ENCODE data around the gene ZNF414. TPM values are rescaled to one million over a fixed set of nuclear protein-coding genes. Genes with fewer than 3 reads are reported as not detected.
A peak's percentile ranks its signal among the peaks of the same experiment; 100 is the strongest.

ZNF414 gene
- total RNA-seq, 1 experiment from 2014 or later = 27.2 TPM

GRCh38 chr19:8481616-8482015 is 32.4 kb downstream of the ZNF414 start:
- no peak overlapping the region for H3K4me3 Mint-ChIP-seq (ENCODE audit: unreplicated experiment)
- intact Hi-C loops (cut with micrococcal nuclease) = no loop called here
- BruUV-seq (replicated peaks) = no TSS peak
- H3K27ac Mint-ChIP-seq (ENCODE audit: low read depth, unreplicated experiment) = no peak overlapping the region
- DNase-seq (ENCODE audit: unreplicated experiment) = no peak
- H3K4me1 Mint-ChIP-seq (ENCODE audit: insufficient read depth, unreplicated experiment) = peaks cover 26% of the 10 kb centered on the region
- POLR2A ChIA-PET = interaction anchor here (0.8 kb wide), 1 partner anchor 28 kb away, joined by 4 read pairs; no protein-coding TSS in a partner anchor
- H3K9me3 Mint-ChIP-seq (ENCODE audit: unreplicated experiment) = no peaks in the 10 kb centered on the region
- CTCF ChIA-PET = no interaction called here
- peaks cover 90% of the 10 kb centered on the region for H3K36me3 Mint-ChIP-seq (ENCODE audit: insufficient read depth, unreplicated experiment)
- no peak for TF ChIP-seq CTCF (IDR thresholded peaks at IDR 0.05; ENCODE audit: unreplicated experiment)
- H3K27me3 Mint-ChIP-seq (ENCODE audit: insufficient read depth, unreplicated experiment) = no peaks in the 10 kb centered on the region

GRCh38 chr19:8481201-8481600 is 32.8 kb downstream of the ZNF414 start:
- ChIA-PET POLR2A (no interaction called here), CTCF (interaction anchor here (0.6 kb wide), 1 partner anchor 315 kb away, joined by 3 read pairs; no protein-coding TSS in a partner anchor)
- Mint-ChIP-seq H3K4me1 (ENCODE audit: insufficient read depth, unreplicated experiment) (peaks cover 26% of the 10 kb centered on the region), H3K27ac (ENCODE audit: low read depth, unreplicated experiment) (peak overlapping the region; percentile 46), H3K4me3 (ENCODE audit: unreplicated experiment) (no peak overlapping the region), H3K9me3 (ENCODE audit: unreplicated experiment) (no peaks in the 10 kb centered on the region), H3K27me3 (ENCODE audit: insufficient read depth, unreplicated experiment) (no peaks in the 10 kb centered on the region), H3K36me3 (ENCODE audit: insufficient read depth, unreplicated experiment) (peaks cover 90% of the 10 kb centered on the region)
- no TSS peak for BruUV-seq (replicated peaks)
- intact Hi-C loops (cut with micrococcal nuclease) = no loop called here
- TF ChIP-seq CTCF (IDR thresholded peaks at IDR 0.05; ENCODE audit: unreplicated experiment) = no peak
- DNase-seq (ENCODE audit: unreplicated experiment) = no peak

GRCh38 chr19:8478598-8478997 is 35.4 kb downstream of the ZNF414 start:
- peaks cover 90% of the 10 kb centered on the region for H3K36me3 Mint-ChIP-seq (ENCODE audit: insufficient read depth, unreplicated experiment)
- no peak for TF ChIP-seq CTCF (IDR thresholded peaks at IDR 0.05; ENCODE audit: unreplicated experiment)
- CTCF ChIA-PET = no interaction called here
- POLR2A ChIA-PET = interaction anchor here (1.0 to 1.2 kb wide), 2 partner anchors 34 to 69 kb away, joined by 3 to 4 read pairs; partner anchors contain the start of gene HNRNPM
- H3K27me3 Mint-ChIP-seq (ENCODE audit: insufficient read depth, unreplicated experiment) = no peaks in the 10 kb centered on the region
- no peak for DNase-seq (ENCODE audit: unreplicated experiment)
- BruUV-seq (replicated peaks) = no TSS peak
- intact Hi-C loops (cut with micrococcal nuclease) = no loop called here
- peaks cover 26% of the 10 kb centered on the region for H3K4me1 Mint-ChIP-seq (ENCODE audit: insufficient read depth, unreplicated experiment)
- no peak overlapping the region for H3K4me3 Mint-ChIP-seq (ENCODE audit: unreplicated experiment)
- no peak overlapping the region for H3K27ac Mint-ChIP-seq (ENCODE audit: low read depth, unreplicated experiment)
- H3K9me3 Mint-ChIP-seq (ENCODE audit: unreplicated experiment) = no peaks in the 10 kb centered on the region

GRCh38 chr19:8477889-8478288 is 36.1 kb downstream of the ZNF414 start:
- Mint-ChIP-seq H3K4me1 (ENCODE audit: insufficient read depth, unreplicated experiment) (peaks cover 24% of the 10 kb centered on the region), H3K9me3 (ENCODE audit: unreplicated experiment) (no peaks in the 10 kb centered on the region), H3K4me3 (ENCODE audit: unreplicated experiment) (no peak overlapping the region), H3K36me3 (ENCODE audit: insufficient read depth, unreplicated experiment) (peaks cover 90% of the 10 kb centered on the region), H3K27ac (ENCODE audit: low read depth, unreplicated experiment) (no peak overlapping the region), H3K27me3 (ENCODE audit: insufficient read depth, unreplicated experiment) (no peaks in the 10 kb centered on the region)
- intact Hi-C loops (cut with micrococcal nuclease) = no loop called here
- no peak for DNase-seq (ENCODE audit: unreplicated experiment)
- ChIA-PET POLR2A (no interaction called here), CTCF (no interaction called here)
- BruUV-seq (replicated peaks) = no TSS peak
- TF ChIP-seq CTCF (IDR thresholded peaks at IDR 0.05; ENCODE audit: unreplicated experiment) = no peak

Measured in MCF 10A (cell line).